NCI-H82 treated with DMSO at 0.1 percent for 48 hours (cell line): ENCODE data around the gene FGF9.

ENCODE experiments used
- DNase-seq: peaks from one replicate; lab custom pipeline; 2025; ENCODE audit not compliant: unreplicated experiment; lab: John Stamatoyannopoulos, UW

The FGF9 gene

DNA sequence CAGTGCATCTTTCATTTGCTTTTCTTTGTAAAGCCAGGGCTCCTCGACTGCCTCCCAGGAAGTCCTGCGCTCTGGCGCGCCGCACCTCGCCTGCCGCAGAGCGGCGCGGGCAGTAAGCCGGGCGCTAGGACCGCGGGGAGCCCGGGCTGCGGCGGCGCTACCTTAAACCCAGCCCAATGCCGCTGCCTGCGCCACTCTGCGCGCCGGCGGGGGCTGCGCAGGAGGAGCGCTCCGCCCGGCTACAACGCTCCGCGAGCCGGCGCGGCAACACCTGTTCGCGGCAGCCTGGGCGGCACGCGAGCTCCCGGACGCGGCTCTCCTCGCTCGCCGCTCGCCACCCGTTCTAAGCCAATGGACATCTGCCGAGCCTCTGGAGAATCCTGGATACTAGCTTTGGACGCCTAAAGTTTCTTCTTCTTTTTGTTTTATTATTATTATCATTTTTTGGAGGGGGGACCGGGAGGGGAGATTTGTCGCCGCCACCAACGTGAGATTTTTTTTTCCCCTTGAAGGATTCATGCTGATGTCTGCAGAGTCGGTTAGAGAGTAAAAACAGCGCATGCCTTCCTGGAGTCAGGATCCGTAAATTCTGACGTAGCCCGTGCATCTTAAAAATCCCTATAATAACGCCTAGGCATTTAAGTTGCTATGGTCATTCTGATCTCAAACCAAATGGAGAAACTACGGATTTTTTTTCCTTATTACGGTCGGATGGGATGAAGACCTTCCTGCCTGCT is at the start of gene FGF9:
TSS of gene FGF9 (plus strand) at position 191 of the 737 bp plus-strand sequence. CDS start 840 bp downstream, outside the sequence.
- DNase-seq, result peak; percentile 29

DNA sequence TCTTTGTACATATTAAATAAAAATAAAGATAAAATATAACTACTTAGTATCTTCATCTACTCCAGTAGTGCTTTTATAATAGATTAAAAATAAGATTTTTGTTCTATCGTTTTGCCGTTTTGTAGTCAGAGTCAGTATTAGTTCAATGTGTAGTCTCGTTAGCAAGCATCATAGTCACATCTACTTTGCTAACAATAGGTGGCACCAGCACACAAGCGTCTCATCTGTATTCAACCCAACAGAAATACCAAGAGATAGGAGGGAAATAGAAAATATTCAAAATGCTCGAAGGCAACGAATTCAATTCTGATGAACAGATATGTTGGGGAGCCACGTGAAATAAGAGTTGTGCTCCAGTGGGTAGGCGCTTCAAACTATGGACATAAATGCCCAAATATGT is 45.5 kb upstream of the FGF9 start:
- DNase-seq, result peak; percentile 16

GRCh38 chr13:21632196-21632595 is 38.7 kb upstream of the FGF9 start:
- DNase-seq, result no peak

- DNase-seq, result no peak
Measured at GRCh38 chr13:21636656-21637055, 34.2 kb upstream of the FGF9 start.

GRCh38 chr13:21637296-21637695 is 33.6 kb upstream of the FGF9 start:
- DNase-seq, result no peak

- no peak for DNase-seq
Measured at GRCh38 chr13:21638319-21639282, 32.3 kb upstream of the FGF9 start.

GRCh38 chr13:21639561-21639960 is 31.3 kb upstream of the FGF9 start:
- DNase-seq, result no peak

DNA sequence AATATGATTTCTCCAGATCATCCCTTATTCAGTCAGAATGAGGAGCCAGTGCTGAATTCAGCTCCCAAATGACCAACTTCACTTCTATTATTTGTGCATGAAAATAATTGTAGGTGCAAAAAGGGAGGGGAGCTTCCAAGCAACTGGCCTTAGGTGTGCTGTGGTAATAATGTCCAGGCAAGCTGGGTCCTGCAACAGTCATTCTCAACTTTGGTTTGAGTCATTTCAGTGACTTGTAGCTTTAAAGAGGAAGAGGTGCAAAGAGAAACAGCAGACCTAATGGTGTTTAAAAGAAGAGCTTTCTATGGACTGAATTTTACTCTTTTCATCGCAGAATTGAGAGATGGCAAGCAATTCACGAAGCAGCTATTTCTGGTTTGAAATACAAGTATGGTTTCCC is 29.2 kb upstream of the FGF9 start:
- no peak for DNase-seq

DNA sequence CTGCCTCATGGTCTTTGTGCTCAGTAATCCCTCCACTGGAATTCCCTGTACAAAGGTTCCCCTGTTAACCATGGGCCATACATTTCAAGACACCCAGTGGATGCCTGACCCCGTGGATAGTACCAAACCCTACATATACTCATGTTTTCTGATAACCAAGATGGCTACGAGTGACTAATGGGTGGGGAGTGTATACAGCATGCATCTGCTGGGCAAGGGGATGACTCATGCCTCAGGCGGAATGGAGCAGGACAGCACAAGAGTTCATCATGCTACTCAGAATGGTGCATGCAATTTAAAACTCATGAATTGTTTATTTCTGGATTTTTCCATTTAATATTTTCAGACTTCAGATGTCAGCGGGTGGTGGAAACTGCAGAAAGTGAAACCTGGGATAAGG is 13.3 kb upstream of the FGF9 start:
- no peak for DNase-seq

GRCh38 chr13:21659087-21659486 is 11.8 kb upstream of the FGF9 start:
- no peak for DNase-seq

GRCh38 chr13:21661097-21661909 is 9.6 kb upstream of the FGF9 start:
- no peak for DNase-seq

- DNase-seq, result no peak
Measured at GRCh38 chr13:21663197-21663596, 7.7 kb upstream of the FGF9 start.

DNA sequence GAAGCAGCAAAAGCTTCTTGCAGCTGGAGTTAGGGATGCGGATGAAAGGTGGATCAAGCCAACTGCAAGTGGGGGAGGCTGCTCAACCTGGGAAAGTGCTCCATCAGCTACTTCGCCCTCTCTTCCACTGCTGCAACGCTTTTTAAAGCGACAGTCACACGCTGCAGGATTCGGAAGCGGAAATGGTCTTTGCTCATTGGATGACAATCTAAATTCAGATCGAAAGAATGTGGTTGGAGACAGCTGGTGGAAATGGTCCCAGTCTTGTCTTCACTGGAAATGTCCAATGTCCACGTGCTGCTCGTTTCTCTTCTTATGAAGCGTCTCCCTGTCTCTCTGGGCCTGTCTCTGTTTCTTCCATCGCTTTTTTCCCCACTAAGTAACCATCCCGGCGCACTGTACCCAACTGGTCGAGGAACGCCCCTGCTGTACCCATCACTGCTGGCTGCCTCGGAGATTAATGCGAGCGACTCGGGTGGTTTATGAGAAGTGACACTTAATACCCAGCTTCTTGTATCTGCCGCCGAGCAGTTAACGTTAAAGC is 2.1 kb upstream of the FGF9 start:
- DNase-seq, result no peak

- no peak for DNase-seq
Measured at GRCh38 chr13:21670006-21670882, 629 bp upstream of the FGF9 start.

DNA sequence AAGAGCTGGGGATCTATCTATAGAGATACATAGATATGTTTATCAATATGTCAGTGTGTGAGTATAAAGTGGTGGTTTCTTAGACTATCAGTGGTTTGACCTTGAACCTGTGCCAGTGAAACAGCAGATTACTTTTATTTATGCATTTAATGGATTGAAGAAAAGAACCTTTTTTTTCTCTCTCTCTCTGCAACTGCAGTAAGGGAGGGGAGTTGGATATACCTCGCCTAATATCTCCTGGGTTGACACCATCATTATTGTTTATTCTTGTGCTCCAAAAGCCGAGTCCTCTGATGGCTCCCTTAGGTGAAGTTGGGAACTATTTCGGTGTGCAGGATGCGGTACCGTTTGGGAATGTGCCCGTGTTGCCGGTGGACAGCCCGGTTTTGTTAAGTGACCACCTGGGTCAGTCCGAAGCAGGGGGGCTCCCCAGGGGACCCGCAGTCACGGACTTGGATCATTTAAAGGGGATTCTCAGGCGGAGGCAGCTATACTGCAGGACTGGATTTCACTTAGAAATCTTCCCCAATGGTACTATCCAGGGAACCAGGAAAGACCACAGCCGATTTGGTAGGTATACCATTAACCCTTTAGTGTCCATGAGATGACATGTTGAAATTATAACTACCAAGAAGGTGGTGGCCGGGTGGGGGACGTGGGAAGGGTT is 880 bp downstream of the FGF9 start:
- no peak for DNase-seq

GRCh38 chr13:21672287-21672680 is 1.4 kb downstream of the FGF9 start:
- no peak for DNase-seq

DNA sequence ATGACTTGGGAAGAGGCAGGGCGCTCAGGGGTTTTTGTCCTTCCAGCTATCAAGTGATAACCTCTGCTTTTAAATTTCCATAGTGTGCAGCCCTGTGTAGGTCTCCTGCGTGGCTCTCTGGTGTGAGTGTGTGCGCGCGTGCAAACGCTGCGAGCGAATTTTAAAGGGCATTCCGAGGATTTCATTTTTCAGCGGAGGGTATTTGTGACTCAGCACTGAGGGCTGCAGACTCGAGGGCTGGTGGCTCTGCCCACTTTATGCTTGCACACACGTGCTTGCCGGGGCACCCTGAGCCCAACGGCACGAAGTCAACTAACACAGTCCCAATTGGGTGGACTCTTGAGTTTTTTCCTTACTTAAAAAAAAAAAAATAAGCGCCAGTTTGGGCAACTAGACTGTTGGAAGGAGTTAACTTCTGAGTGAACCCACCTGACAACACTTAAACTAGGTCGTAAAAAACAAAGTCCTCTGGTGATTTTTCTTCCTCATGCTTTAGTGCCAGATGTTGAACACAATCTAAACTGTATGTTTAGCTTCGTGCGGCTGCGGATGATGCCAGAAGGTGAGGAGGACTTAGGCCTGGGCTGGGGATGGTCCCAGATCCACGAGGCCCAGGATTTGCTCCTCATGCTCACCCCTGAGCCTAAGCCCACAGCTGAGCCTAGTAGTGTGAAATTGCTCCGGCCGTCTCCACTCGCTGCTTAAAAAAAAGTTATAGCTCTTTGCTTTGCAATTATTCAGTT is 2.1 kb downstream of the FGF9 start:
- no peak for DNase-seq

DNA sequence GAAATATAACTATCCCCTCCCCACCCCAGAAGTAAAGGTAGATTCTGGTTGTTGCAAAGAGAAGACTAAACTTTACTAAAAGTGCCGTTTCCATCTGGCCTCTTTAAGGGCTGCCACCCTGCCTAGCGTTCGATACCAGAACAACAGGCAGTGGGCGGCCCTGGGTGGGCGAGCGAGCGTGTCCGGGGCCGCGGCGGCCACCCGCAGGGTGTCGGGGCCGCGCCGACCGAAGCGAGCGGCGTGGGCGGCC is 2.6 kb downstream of the FGF9 start:
- DNase-seq, result no peak
